ENCODE data around the gene HERPUD1. TPM values are rescaled to one million over a fixed set of nuclear protein-coding genes. Genes with fewer than 3 reads are reported as not detected.

Gene HERPUD1
- total and polyA plus RNA-seq, 9 of the 15 experiments (the other 6 are each of a cell fraction or from before 2014, with no cell fraction given) = 14.2 to 60.7 (median 37.4) TPM

DNA sequence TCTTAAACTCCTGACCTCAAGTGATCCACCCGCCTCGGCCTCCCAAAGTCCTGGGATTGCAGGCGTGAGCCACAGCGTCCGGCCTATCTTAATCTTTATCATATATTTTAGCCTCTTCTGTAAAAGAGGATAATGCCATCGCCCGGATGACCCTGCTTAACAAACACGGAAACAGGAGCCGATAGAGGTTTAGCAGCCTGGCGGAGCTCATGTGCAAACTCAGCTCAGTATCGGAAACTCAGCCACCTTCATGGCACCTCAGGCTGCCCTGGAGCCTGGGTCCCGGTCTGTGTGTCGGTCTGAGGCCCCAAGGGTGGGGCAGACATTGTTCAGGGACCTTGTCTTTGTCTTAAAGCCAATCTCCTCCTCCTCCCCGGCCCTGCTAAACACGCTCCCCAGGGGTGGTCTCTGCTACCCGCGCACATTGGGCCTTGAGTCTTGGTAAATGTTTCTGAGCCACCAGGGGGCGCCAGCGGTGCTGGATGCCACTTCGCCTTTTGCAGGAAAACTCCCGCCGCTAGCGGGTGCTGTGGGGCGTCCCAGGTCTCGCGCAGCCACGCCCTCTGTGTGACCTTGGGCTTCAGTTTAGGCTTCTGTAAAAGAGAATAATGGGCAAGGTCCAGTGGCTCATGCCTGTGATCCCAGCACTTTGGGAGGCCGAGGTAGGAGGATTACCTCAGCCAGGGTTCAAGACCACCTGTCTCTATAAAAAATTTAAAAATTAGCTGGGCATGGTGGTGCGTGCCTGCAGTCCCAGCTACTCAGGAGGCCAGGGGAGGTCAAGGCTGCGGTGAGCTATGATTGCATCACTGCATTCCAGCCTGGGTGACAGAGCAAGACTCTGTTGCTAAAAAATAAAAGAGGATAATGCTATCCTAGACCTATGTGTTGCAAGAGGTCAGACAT lies 32.6 kb downstream of the HERPUD1 start (continued):
- TF ChIP-seq, protein P1, sequence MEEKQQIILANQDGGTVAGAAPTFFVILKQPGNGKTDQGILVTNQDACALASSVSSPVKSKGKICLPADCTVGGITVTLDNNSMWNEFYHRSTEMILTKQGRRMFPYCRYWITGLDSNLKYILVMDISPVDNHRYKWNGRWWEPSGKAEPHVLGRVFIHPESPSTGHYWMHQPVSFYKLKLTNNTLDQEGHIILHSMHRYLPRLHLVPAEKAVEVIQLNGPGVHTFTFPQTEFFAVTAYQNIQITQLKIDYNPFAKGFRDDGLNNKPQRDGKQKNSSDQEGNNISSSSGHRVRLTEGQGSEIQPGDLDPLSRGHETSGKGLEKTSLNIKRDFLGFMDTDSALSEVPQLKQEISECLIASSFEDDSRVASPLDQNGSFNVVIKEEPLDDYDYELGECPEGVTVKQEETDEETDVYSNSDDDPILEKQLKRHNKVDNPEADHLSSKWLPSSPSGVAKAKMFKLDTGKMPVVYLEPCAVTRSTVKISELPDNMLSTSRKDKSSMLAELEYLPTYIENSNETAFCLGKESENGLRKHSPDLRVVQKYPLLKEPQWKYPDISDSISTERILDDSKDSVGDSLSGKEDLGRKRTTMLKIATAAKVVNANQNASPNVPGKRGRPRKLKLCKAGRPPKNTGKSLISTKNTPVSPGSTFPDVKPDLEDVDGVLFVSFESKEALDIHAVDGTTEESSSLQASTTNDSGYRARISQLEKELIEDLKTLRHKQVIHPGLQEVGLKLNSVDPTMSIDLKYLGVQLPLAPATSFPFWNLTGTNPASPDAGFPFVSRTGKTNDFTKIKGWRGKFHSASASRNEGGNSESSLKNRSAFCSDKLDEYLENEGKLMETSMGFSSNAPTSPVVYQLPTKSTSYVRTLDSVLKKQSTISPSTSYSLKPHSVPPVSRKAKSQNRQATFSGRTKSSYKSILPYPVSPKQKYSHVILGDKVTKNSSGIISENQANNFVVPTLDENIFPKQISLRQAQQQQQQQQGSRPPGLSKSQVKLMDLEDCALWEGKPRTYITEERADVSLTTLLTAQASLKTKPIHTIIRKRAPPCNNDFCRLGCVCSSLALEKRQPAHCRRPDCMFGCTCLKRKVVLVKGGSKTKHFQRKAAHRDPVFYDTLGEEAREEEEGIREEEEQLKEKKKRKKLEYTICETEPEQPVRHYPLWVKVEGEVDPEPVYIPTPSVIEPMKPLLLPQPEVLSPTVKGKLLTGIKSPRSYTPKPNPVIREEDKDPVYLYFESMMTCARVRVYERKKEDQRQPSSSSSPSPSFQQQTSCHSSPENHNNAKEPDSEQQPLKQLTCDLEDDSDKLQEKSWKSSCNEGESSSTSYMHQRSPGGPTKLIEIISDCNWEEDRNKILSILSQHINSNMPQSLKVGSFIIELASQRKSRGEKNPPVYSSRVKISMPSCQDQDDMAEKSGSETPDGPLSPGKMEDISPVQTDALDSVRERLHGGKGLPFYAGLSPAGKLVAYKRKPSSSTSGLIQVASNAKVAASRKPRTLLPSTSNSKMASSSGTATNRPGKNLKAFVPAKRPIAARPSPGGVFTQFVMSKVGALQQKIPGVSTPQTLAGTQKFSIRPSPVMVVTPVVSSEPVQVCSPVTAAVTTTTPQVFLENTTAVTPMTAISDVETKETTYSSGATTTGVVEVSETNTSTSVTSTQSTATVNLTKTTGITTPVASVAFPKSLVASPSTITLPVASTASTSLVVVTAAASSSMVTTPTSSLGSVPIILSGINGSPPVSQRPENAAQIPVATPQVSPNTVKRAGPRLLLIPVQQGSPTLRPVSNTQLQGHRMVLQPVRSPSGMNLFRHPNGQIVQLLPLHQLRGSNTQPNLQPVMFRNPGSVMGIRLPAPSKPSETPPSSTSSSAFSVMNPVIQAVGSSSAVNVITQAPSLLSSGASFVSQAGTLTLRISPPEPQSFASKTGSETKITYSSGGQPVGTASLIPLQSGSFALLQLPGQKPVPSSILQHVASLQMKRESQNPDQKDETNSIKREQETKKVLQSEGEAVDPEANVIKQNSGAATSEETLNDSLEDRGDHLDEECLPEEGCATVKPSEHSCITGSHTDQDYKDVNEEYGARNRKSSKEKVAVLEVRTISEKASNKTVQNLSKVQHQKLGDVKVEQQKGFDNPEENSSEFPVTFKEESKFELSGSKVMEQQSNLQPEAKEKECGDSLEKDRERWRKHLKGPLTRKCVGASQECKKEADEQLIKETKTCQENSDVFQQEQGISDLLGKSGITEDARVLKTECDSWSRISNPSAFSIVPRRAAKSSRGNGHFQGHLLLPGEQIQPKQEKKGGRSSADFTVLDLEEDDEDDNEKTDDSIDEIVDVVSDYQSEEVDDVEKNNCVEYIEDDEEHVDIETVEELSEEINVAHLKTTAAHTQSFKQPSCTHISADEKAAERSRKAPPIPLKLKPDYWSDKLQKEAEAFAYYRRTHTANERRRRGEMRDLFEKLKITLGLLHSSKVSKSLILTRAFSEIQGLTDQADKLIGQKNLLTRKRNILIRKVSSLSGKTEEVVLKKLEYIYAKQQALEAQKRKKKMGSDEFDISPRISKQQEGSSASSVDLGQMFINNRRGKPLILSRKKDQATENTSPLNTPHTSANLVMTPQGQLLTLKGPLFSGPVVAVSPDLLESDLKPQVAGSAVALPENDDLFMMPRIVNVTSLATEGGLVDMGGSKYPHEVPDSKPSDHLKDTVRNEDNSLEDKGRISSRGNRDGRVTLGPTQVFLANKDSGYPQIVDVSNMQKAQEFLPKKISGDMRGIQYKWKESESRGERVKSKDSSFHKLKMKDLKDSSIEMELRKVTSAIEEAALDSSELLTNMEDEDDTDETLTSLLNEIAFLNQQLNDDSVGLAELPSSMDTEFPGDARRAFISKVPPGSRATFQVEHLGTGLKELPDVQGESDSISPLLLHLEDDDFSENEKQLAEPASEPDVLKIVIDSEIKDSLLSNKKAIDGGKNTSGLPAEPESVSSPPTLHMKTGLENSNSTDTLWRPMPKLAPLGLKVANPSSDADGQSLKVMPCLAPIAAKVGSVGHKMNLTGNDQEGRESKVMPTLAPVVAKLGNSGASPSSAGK (IDR thresholded peaks at IDR 0.05) = no peak
